Stimulated activated CD4-positive, alpha-beta T cell treated with anti-CD3 and anti-CD28 coated beads, TNF-alpha, amount 100 ng/mL, for 48 hours (primary cell): ENCODE measurements around the gene C12orf57.

Experiments used
- DNase-seq, 3 donors: peaks; one replicate each; pipeline ENCODE4 v3.0.0-alpha.2; 2020; ENCODE audit warnings: low read depth in 3 of 3

C12orf57 gene

DNA sequence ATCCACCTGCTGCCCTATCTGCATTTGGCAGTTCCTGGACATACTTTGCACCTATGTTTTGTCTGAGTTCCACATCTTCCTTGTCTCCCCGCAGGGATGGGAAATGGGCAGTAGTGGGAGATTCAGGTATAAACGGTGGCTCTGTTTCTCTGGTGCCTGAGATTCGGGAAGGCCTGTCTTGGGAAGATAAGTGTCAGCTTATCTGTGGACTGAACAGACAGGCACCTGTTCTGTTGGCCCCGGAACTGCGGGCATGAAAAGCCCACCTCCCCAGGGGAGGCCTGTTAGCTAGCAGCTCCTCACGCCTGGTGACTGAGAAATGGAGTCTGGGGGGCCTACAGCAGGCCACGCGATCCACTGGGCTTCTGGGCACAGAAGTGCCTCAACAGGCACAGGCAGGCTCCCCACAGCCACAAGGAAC, 20.8 kb downstream of the C12orf57 start:
- no peak for DNase-seq

DNA sequence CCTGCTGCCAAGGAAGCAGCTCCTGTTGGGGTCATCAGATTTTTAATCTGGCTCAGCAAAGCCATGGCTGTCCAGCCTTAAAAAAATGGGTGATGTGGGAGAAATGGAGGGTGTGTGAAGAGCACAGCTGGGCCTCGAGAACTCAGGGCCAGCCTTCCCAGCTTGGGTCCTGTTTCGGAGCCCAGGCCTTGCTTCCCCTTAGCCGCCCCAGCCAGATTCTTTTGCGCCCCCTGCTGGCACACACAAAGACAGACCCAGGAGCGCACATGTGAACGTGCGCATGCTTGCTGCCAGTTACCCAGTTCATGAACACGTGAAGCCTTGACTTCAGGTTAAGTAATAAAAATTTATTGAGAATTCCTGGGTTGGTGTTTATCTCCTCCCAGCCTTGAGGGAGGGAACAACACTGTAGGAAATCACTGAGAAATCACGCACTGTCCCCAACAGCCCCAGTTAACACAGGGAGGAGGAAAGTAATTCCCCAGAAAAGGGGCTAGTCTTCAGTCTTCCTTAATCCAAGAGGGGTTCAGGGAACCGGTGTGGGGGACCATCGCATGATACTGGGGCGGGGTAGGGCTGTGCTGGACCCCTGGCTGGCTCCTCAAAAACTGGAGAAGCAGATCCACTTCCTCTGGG, 21.3 kb downstream of the C12orf57 start:
- peak; percentile 73 to 89 (median 81) for DNase-seq

DNA sequence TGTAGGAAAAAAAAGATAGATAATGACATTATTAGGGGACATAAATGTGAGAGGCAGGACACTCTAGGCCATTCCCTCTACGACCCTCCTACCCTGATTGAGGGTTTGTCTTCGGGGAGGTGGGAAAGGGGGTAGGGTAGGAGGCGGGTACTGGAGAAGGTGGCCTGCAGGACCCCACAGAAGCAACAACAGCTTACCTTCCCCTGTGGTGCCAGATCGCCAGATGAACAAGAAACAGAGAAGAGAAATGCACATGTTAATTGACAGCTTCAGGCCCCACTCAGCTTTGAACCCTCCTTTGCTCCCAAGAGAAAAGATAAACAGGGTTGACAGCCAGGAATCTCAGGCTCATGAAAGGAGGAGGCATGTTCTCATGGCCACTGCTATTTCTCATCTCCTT, 21.9 kb downstream of the C12orf57 start:
- no peak for DNase-seq

GRCh38 chr12:6966351-6966750, 22.5 kb downstream of the C12orf57 start:
- DNase-seq, result no peak

- no peak for DNase-seq
These were observed 23.9 kb downstream of the C12orf57 start for GRCh38 chr12:6967651-6968100.

DNA sequence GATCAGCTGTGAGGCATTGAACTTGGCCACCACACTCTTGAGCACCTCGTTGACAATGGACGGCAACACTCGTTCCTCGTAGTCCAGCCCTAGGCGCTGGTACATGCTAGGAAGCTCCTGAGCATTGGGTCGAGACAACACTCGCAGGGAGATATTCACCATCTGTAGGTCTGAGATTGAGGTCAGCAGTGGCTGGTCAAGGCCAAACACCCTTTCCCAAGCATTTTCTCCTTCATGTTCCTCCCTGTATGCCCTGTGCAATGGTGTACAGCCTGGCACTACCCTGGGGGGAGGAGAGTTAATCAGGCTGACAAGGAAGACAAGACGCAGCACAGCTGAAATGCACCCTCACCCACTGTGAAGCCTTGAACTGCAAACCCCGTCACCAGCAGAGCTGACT, 24.6 kb downstream of the C12orf57 start:
- DNase-seq, result no peak

DNA sequence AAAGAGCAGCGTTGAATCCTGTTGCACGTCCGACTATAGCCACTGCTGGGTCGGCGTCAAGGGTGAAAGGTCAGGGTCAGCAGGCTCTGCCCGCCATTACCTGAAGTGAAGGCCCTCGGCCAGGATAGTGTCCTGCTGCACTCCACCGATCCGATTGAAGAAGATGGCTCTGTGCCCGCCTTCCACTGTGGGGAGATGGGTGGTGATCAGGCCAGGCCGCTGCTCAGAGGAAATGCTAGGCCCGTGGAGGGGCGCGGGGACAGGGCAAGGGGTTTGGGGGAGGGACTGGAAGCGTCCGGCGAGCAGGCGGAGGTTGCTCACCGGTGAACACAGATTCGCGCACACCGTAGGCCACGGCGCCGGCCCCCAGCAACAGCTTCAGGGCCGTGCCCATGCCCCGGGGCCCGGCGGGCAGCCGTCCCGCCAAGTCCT, 26.3 kb downstream of the C12orf57 start:
- no peak for DNase-seq

GRCh38 chr12:6974180-6974579, 30.4 kb downstream of the C12orf57 start:
- DNase-seq, result no peak

- DNase-seq, result no peak
These were observed 31.6 kb downstream of the C12orf57 start for GRCh38 chr12:6975297-6976032.

DNA sequence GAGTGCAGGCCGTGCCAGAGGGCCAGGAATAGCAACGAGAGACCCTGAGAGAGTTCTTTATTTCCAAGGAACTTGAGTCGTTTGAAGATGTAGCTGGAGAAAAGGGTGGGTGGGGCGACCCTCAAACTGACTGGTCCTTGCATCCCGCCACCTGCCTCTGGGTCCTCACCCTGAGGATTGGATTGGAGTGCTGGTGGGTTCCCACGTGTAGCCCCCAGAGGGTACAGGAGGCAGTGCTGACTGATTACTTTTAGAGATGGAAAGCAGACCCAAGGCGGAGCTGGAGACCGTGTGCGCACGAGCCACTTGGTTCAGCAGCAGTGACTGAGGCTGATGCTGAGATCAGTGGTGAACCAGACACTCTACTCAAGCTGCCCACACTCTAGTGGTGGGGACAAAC, 33.8 kb downstream of the C12orf57 start:
- DNase-seq, result no peak

DNA sequence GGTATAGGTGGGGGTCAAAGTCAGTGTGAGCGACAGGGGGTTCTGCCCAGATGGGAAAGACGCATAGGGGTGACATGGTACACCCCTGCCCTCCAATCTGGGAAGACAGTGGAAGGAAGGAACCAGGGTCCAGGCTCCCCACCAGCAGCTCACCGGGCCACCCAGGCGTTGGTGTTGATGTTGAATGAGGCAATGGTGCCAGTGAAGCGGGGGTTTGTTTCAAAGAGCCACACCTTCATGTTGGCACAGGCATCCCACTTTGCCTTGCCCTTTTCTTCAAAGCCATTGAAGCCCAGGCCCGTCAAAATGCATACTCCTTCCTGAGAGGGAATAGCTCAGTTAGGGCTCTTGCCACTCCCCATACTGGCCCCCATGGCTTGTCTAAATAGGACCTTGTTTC, 34.4 kb downstream of the C12orf57 start:
- DNase-seq, result no peak

- no peak for DNase-seq
These were observed 34.8 kb downstream of the C12orf57 start for GRCh38 chr12:6978611-6979011.

DNA sequence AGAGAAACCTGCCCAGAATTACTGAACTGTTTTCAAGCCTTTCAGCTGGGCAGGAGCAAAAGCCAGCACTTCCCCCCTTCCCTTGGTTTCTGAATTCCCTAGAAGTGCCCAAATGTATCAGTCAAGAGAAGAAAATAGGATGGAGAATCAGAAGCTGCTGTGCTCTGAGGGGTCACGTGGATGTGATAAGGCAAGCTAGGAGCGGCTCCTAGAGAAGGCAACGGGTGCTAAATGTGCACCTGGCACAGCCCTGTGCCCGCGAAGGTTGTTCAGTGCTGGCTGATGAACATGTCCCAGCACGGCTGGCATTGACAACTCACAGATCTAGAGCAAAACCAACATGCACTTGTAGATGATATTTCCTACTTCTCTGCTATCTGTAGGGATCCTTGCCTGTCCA, 35.2 kb downstream of the C12orf57 start:
- DNase-seq, result no peak

- no peak for DNase-seq
These were observed 35.6 kb downstream of the C12orf57 start for GRCh38 chr12:6979453-6979852.

DNA sequence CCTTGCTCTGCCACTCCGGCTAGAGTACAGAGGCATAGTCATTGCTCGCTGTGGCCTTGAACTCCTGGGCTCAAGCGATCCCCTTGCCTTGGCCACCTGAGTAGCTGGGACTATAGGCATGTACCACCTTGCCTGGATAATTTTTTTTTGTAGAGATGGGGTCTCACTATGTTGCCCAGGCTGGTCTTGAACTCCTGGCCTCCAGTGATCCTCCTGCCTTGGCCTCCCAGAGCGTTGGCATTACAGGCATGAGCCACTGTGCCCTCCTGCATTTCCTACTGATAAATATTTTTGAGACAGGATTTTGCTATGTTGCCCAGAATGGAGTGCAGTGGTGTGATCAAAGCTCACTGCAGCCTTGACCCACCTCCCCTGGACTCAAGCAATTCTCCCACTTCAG, 36.3 kb downstream of the C12orf57 start:
- DNase-seq, result no peak

- no peak for DNase-seq
These were observed 36.9 kb downstream of the C12orf57 start for GRCh38 chr12:6980740-6981139.

- no peak for DNase-seq
These were observed 37.6 kb downstream of the C12orf57 start for GRCh38 chr12:6981152-6982052.

DNA sequence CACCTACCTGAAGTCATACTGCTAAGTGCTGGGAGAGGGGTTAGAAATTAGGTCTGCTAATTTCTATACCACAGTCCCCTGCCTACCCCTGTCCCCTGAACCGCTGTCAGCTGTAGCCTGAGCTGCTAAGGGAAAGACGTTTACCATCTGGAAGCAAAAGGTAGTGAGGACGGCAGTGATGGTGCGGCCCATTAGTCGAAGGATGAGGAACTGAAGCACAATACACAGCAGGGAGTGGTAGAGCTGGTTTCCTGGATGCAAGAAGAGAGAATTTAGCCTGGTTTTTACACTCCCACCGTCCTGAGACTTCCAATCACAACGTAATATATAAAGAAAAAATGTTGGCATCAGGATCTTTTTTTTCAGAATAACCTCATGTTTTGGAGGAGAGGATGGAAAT, 38.7 kb downstream of the C12orf57 start:
- no peak for DNase-seq

GRCh38 chr12:6987956-6988553, 44.2 kb downstream of the C12orf57 start:
- DNase-seq, result no peak
